ENCODE results near the gene TMTC1. TPM values are rescaled to one million over a fixed set of nuclear protein-coding genes. Genes with fewer than 3 reads are reported as not detected.
A peak's percentile ranks its signal among the peaks of the same experiment; 100 is the strongest.

The TMTC1 gene
- total and polyA plus RNA-seq, 2 experiments from 2014 or later, result 4.8 to 24.3 TPM

DNA sequence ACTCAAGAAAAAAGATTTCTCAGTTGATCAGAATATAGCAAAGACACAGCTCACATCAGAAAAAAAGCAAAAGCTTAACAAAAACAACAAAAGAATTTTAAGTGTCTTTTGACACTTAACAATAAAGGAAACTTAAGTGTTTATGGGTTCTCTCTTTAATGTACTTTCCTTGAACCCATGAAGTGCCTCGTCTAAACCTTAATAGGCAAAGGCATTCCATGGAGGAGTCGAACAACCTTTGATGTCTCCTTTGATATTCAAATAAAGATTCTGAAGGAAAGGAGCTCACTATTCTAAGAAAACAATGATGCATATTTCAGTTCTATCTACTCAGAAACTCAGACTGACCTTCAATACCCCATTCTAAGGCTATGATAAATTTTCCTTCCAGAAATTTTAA, 116.7 kb downstream of the TMTC1 start:
- H3K27me3 Mint-ChIP-seq (ENCODE audit: insufficient read depth, low read depth, poor library complexity), result peaks cover 5% of the 10 kb centered on the region
- H3K4me2 ChIP-seq, result no peak overlapping the region
- peaks cover 17% of the 10 kb centered on the region for H3K4me1 ChIP-seq (ENCODE audit: insufficient read depth)
- DNase-seq (ENCODE audit: low spot score), result peak; percentile 21
- H3K27me3 ChIP-seq (ENCODE audit: insufficient read depth), result no peaks in the 10 kb centered on the region
- no peak overlapping the region for H3K27ac Mint-ChIP-seq
- no peaks in the 10 kb centered on the region for H4K20me1 ChIP-seq (replicated peaks; ENCODE audit: insufficient read depth)
- no peak overlapping the region for H3K27ac ChIP-seq (ENCODE audit: low read depth)
- no peaks in the 10 kb centered on the region for H3K36me3 ChIP-seq (ENCODE audit: insufficient read depth)
- H3K4me3 Mint-ChIP-seq, result no peak overlapping the region
- H2AFZ ChIP-seq, result no peak overlapping the region
- no peak for ATAC-seq
- no peak for TF ChIP-seq CTCF (conservative IDR thresholded peaks at IDR 0.05; ENCODE audit: low read depth in 2 of 2)
- TF ChIP-seq ZNF462 (CRISPR knock-in tag; IDR thresholded peaks at IDR 0.05), result no peak
- TF ChIP-seq POLR2AphosphoS5 (IDR thresholded peaks at IDR 0.05; ENCODE audit: low read depth), result no peak
- no peak for TF ChIP-seq JUNB (IDR thresholded peaks at IDR 0.05; ENCODE audit: unreplicated experiment)
- no peak for TF ChIP-seq ZNF331 (CRISPR knock-in tag; IDR thresholded peaks at IDR 0.05; ENCODE audit: low read depth)
- no peak for TF ChIP-seq REST (IDR thresholded peaks at IDR 0.05; ENCODE audit: unreplicated experiment)
- TF ChIP-seq ZNF114 (CRISPR knock-in tag; IDR thresholded peaks at IDR 0.05), result no peak
- no peak for TF ChIP-seq EZH2phosphoT487 (IDR thresholded peaks at IDR 0.05; ENCODE audit: unreplicated experiment)
- no peak for TF ChIP-seq STAT1 (IDR thresholded peaks at IDR 0.05; ENCODE audit: unreplicated experiment)
- peaks cover 8% of the 10 kb centered on the region; the same call in 2 of the 3 replicates for H3K36me3 Mint-ChIP-seq (ENCODE audit: low read depth)
- peaks cover 23% of the 10 kb centered on the region for H3K4me1 Mint-ChIP-seq
- H3K9me2 ChIP-seq (ENCODE audit: insufficient read depth), result peaks cover 5% of the 10 kb centered on the region
- H3F3A ChIP-seq (replicated peaks; ENCODE audit: low read depth), result no peaks in the 10 kb centered on the region
- H3K4me3 ChIP-seq, result no peak overlapping the region
- H3K79me2 ChIP-seq (replicated peaks; ENCODE audit: insufficient read depth), result no peaks in the 10 kb centered on the region
- H3K9me3 Mint-ChIP-seq, result no peaks in the 10 kb centered on the region; the same call in 2 of the 3 replicates
